ENCODE measurements around the gene ITSN1.
A peak's percentile ranks its signal among the peaks of the same experiment; 100 is the strongest.
"Not testable (repeated sequence)": the region's sequence is repeated elsewhere in the genome, so short reads cannot be mapped to it uniquely, and the experiment has no call there.

The ITSN1 gene

DNA sequence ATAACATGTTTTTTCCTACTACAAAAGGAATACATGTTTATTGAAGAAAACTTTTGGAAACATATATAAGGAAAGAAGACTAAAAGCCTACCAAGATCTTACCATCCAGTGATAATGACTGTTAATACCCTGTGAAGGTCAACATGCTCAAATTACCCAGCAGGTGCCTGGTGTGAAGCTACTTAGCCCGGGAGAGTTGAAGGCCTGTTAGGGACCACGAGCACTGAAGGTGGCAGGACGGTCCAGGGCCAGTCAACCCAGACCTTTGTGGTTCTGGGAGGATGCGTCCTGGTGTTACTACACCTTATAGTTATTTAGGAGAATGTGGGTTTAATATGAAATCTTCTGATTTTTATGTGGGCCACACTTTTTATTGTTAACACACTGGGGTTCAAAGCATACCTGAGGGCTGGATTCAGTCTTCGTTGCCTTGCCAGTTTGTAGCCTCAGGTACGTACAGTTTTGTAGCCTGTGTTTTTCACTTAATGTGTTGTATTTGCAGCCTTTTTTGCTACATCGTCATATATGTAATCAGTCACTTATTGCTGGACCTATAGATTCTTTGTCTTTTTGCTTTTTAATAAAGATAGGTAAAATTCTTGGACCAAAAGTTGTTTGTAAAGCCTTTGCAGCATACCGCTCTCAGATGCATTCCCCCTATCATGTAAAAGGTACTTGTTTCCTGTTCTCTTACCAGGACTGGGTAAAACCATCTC is 9.8 kb downstream of the ITSN1 start:
- DNase-seq = peak; percentile 28

DNA sequence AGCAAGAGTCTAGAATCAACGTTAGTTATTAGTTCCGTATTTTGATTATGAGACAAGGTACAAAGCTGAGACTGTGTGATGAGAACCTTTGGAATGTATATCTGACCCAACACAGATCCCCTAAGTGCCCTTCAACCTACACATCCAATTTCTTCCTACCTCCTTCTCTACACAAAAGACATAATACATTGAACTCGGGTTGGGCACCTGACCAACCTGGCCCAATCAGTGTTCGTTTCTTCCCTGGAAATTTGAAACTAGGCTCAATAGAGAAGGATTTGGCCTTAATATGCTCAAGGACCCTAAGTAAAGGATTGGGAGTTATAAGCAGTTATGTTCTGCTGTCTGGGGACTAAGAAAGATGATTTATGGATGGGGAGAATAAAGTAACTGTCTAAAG is 12.1 kb downstream of the ITSN1 start:
- no peak for DNase-seq

DNA sequence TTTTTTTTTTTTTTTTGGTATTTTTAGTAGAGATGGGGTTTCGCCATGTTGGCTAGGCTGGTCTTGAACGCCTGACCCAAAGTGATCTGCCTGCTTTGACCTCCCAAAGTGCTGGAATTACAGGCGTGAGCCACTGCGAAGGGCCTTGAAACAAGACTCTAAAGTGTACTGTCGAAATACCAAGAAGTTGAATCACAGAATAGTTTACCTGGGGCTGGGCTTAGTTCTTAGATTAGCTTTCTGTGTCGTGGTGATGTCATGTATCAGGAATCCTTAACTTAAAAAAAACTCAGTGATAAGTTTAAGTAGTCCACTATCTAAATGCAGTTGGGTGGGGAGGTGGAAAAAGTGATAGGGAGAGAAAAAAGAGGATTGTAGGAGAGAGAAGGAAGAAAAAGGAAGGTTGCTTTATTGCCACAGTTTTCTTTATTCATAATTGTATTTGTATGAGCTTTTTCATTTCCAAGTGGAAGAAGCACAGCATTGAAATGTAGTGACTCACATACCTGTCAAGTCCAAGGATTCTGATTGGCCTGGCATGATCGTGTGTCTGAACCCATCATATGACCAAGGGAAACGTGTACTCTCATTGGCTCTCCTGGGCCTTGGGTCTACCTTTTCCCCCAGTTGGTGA is 13.4 kb downstream of the ITSN1 start:
- no peak for DNase-seq

DNA sequence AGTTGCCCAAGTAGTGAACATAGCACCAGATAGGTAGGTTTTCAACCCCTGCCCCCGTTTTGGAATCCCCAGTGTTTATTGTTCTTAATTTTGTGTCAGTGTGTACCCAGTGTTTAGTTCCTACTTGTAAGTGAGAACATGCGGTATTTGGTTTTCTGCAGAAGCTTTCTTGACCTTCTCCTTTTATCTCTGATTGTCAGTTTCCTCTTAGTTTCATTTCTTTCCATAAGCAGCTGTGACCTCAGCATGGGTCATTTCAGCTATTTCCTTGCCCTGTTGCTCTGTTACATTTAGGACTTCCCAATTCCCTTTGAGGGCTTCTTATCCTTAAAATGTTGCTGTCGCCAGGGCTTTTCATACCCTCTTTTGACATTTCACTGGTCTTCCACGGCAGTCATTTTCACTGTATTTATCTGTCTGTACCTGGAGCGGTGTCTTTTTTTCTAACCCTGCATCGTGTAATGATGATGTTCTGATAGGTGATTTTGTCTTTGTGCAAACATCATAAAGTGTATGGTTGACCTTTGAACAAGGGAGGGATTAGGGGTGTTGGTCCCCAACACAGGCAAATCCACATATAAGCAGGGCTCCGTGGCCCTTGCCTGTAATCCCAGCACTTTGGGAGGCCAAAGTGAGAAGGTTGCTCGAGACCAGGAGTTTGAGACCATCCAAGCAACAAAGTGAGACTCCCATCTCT is 15.0 kb downstream of the ITSN1 start:
- no peak for DNase-seq

DNA sequence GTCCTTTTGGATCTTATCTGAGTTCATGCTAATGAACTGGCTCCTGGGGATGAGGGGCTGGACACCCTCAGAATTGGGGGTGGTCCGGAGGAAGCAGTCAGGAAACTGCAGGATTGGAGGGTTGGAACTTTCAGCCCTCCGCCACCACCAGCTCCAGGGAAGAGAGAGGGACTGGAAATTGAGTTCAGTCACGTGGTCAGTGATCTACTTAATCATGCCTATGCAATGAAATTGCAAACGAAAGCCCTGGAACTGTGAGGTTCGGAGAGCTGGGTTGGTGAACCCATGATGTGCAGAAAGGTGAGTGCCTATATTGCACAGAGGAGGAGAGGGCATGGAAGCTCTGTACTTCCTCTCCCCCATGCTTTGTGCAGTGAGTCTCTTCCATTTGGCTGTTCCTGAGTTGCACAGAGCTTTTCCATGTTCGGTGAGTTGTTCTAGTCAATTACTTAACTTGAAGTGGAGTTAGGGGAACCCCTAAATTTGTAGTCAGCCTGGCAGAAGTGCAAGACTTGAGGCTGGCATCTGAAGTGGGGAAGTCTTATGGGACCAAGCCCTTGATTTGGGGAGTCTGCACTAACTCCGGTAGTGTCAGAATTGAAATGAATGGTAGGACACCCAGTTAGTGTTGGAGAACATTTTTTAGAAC is 16.7 kb downstream of the ITSN1 start:
- no peak for DNase-seq

DNA sequence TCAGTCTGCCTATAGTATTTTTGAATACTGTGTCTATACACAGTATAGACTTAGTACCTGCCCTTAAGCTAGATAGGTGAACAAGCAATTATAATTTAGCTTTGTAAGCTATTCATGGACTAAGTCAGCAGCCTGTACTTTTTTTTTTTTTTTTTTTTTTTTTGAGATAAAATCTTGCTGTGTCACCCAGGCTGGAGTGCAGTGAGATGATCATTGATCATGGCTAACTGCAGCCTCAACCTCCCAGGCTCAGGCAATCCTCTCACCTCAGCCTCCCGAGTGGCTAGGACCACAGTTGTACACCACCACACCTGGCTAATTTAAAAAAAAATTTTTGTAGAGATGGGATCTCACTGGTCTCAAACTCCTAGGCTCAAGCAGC is 17.3 kb downstream of the ITSN1 start:
- DNase-seq = no peak

DNA sequence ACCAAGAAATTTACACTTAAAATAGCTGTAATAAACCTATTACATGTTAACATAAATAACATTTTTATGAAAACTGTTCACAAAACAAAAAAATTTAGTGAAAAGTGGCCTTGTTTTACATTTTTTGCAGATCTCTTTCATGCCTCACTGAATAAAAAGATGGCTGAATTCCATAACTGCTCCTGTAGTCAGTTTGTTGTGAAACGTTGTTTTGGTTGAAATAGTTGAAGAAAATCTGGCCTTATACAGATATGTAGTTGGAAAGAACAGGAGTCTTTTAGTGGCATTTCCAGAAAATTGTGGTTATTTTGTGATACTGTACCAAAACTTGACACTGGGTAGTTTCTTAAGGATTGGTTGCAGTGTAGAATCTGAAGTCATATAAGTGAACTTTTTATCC is 18.1 kb downstream of the ITSN1 start:
- DNase-seq = no peak

DNA sequence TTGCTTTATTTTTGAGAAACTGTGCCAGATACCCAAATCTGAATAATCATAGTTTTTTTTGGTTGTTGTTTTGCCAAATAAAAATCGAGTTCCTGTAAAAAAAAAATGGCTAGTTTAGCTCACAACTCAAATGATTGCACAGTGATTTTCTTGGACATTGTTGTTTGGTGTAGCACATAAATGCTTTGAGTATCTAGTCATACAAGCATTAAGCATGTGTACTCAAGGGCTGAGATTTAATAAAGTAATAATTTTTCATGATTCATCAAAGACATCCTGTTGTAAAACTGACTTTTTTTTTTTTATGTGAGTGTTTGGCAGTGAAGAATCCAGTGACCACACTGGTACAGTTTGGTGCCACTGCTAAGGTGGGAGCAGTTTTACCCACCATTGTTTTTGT is 18.8 kb downstream of the ITSN1 start:
- no peak for DNase-seq

DNA sequence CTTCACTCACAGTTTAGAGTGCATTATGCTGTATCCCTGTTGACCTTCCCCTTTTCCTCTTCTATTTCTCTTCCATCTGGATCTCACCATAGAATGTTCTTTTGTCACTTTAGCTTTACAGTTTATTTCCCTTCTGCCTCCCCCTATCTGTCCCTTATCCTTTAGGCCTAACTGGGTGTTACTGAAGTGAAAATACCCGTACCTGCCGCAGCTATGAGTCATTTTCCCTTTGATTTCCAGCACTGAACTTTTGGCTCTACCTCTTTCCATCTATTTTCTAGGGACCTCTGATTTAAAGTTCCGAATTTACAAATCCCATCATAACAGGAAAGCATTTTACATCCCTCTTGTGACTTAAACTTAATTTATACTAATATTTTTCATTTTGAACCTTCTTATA is 19.7 kb downstream of the ITSN1 start:
- no peak for DNase-seq

DNA sequence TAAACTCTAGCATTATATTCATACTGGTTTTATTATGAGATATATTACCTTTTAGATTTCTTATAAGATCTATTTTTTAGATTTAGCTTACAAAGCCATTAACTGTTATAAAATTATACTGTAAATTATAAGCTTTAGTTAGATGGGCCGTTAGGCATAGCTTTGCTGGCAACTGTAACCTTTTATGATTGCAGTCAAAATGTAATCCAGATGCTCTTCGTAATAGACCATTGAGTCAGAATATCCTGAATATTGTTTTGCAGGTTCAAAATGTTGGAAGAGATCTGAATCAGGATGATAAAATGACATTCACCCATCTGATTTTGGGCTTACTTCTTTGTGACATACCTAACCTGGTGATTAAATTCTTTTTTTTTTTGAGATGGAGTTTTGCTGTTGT is 20.9 kb downstream of the ITSN1 start:
- DNase-seq = no peak

DNA sequence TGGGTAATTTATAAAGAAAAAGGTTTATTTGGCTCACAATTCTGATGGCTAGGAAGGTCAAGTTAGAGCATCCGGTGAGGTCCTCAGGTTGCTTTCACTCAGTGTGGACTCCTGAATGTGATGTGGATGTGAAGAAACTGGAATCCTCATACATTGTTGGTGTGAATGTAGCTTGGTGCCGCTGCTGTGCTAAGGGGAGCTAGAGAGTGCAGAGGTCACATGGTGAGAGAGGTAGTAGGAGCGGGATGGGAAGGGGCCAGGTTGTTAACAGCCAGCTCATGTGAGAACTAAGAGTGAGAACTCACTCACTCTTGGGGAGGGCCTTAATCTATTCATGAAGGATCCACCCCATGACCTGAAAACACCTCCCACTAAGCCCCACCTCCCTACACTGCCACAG is 21.8 kb downstream of the ITSN1 start:
- DNase-seq = no peak

DNA sequence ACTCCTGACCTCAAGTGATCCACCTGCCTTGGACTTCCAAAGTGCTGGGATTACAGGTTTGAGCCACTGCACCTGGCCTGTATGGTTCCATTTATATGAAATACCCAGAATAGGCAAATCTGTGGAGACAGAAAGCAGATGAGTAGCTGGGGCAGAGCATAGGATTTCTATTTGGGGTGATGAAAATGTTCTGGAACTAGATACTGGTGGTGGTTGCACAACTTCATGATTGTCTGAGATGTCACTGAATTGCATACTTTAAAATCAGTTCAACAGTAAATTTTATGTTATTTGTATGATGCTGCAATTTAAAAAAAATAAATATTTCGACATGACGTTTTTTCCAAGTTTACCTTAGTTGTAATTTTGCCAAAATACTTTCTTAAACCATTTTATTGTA is 23.9 kb downstream of the ITSN1 start:
- no peak for DNase-seq

DNA sequence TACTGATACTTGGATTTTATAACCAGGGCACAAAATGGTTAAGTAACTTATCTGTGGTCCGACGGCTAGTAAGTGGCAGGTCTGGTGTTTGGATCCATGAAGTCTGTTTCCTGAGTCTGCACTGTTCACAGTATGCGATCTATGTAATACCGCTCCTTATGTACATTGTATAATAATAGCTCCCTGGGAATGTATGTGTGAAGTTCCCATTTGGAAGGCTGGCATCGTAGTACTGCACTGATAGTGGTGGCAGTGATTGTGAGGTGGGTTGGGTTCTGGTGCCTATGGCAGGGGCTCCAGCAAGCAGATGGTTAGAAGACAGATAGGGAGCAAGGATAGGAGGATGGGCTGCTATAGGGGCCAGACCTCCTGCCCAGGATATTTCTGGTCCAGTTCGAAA is 25.3 kb downstream of the ITSN1 start:
- DNase-seq = no peak

DNA sequence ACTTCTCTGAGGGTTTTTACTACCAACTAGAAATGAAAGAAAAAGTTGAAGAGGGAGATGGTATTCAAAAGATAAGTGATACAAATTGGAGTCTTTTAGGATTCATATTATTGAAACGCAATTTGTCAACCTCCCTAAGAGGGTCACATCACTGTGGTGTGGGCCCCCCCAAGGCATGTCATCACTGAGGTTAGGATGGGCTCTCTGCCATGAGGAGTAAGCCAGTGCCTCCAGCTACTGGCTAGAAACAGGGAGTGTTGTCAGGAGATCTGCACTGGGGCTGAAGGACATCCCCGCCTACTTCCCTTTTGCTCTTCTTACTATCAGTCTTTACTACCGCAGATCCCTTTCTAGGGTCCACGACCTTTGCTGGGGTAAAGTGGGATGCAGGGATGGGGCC is 25.9 kb downstream of the ITSN1 start:
- DNase-seq = no peak

DNA sequence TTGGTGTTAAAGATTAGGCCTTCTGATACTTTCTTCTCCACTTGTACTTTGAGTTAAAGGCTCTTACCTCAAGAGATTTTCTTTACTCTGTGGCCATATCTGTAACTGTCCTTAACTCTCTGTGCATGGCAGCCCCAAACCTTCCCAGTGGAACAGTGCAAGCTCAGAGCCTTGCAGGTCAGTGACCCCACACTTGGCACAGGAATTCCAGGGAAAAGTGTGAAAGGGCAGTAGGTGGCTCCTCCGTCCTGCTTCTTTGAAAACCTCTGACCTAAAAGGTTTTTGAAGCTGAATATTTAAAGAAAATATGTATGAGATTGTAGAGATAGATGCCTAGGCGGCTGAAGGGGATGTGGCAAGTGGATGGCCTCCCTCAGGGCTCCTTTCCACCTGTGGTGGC is 26.3 kb downstream of the ITSN1 start:
- DNase-seq = no peak

DNA sequence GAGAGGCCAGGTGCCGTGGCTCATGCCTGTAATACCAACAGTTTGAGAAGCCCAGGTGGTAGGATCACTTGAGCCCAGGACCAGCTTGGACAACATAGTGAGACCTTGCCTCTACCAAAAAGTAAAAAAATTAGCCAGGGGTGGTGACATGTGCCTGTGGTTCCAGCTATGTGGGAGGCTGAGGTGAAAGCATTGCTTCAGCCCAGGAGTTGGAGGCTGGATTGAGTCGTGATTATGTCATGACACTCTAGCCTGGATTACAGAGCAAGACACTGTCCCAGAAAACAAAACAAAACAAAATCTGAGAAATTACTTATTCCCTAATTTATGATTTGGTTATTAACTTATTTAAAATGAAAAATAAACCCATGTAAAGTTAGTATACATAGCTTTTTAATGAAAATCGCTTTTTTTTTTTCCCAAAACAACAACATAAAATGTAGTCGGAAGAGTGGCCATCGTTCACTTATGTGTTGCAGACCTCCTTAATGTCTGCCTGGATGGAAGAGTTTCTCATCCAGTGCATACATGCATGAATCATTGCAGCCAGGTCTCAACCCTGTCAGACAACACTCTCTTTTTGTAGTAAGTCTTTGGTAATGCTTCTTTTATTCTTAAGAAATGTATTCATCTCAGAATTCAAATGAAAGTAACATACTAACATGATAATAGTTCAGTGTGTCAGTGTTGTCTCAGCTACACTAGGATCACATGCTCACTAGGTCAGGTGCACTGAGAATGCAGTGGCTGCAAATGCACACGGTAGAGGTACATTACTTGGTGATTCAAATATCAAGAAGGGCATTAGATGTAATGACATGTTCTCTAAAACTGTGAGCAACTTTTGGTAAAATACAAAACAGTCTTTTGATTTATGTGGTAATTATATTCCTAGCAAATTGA is 28.0 kb downstream of the ITSN1 start:
- DNase-seq = no peak

DNA sequence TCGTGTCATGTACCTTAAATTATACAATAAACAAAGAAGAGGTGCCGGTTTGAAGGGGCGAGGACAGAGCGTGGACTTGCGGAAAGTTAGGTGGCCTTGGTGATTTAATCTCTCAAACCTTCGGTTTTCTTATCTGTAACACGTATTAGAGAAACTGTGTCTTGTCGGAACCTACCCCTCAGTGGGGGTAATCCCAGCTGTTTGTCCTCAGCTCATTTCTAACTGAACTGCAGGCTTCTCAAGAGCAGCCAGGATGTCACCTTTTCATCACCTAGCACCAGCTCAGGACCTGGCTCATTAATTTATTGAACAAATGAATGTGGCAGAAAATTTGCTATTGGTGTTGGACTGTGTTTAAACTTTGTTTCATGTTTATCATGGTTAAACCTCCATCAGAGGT is 31.2 kb downstream of the ITSN1 start:
- no peak for DNase-seq

DNA sequence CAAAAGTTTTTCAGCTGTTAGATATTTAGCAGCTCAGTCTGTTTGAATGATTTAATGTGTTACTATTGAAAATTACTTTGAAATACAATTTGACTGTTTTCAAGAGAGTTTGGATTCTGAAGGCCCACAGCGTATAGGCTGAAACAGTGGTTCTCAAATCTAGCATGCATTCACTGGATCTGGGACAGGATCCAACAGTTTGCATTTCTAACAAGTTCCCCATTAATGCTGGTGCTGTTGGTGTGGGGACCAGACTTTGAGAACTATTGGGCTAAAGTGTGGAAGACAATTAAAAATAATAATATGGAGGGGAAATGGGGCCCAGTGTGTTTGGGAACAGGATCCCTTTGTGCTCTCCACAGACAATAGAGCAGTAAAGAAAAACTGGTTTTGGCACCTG is 31.9 kb downstream of the ITSN1 start:
- no peak for DNase-seq

DNA sequence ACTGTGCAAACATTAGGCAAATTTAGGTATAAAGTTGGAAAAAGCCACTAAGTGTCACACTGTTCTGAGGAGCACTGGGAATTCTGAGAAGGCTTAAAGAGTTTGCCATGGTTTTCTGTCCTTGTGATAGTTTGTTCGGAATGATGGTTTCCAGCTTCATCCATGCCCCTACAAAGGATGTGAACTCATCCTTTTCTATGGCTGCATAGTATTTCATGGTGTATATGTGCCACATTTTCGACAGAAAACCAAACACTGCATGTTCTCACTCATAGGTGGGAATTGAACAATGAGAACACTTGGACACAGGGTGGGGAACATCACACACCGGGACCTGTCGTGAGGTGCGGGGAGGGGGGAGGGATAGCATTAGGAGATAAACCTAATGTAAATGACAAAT is 34.4 kb downstream of the ITSN1 start:
- DNase-seq = not testable (repeated sequence)

DNA sequence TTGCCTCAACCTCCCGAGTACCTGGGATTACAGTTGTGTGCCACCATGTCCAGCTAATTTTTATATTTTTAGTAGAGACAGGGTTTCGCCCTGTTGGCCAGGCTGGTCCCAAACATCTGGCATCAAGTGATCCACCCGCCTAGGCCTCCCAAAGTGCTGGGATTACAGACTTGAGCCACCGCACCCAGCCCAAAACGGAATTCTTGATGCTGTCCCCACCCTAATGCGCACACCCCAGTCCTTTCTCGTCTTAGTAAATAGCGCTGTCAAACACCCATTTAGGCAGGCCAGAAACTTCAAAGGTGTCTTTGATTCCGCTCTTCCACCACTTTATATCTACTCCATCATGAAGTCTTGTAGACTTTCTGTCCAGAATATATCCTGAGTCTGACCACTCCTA is 35.1 kb downstream of the ITSN1 start:
- no peak for DNase-seq

DNA sequence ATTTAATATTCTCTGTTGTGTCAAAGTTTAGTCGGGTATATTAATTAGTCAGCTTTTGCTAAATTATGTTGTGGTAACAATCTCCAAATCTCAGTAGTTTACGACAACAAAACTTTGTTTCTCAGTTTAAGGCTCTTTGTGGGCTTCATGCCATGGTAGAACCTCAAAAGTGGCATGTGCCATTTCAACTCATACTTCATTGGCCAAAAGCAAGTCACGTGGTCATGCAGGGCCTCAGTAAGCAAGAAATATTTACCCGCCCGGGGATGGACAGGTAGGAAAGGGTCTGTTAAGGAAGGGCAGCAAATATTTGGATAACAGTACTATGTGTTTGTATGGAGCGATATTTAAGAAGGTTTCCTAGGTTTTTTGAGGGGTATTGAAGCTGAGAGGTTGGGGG is 38.6 kb downstream of the ITSN1 start:
- no peak for DNase-seq

DNA sequence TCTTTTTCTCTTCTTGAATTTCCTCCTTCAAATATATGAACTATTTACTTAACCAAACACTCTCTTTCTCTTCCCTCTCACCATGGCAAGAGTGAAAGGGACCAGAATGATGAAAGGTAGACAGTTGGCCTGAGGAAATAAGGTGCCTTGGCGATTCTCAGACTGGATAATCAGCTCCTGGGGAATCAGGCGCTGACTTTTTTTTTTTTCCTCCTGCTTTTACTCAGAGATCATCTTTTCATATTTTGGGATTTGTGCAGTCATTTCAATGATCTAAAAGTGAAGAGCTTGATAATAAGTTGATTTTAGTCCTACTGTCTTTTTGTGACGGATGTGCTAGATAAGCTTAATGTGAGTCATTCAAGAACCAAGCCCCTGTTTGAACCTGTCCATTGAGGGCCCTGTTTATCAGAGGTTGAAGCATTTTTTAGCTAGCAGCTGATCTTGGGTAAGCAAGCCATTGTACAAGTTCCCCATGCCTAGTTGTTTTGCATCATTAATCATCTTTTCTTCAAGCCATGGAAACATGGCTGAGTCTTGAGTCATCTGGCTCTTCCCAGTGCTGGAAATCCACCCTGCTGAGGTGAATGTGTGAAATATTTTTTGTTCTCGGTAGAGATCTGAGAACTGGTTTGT is 40.8 kb downstream of the ITSN1 start:
- no peak for DNase-seq
